Hypothalamus (tissue), 51 donors: ENCODE measurements around the gene BTBD6.
"Not testable (repeated sequence)": the region's sequence is repeated elsewhere in the genome, so short reads cannot be mapped to it uniquely, and the experiment has no call there.

Experiments
- DNase-seq, 51 donors: peaks; one replicate each; lab custom pipeline; 2025; lab: John Stamatoyannopoulos, UW

Gene BTBD6

DNA sequence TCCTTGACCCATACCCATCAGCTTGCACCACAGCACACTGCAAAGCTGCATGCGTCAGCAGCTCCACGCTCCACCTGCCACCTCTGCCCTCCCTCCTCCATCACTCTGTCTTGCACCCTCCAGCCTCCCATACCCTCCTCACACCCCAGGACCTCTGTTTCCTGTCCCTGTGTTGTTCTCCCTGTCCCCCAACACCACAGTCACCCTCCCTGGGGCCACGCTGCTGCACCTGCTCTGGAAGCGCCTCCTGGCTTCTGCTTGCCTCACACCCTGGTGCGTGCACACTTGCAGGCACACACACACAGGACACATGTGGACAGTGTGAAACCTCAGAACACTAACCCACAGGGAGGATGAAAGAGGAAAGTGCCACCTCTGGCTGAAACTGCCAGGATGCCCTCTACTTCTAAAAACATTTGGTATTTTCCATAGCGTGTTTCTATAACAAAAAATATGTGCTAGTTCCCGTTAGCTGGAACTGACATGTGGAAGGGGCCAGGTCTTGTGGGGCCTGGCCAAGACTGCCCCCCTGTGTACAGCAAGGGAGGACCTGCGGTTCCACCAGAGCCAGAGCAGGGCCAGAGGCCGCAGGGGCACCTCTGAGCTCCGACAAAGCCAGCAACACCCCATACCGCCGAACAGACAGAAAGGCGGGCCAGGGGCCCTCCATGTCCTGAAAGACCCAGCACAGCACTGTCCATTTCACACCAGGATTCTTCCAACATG lies 42.5 kb downstream of the BTBD6 start:
- DNase-seq, result no peak

GRCh38 chr14:105292826-105293711 lies 44.7 kb downstream of the BTBD6 start:
- DNase-seq, result no peak

DNA sequence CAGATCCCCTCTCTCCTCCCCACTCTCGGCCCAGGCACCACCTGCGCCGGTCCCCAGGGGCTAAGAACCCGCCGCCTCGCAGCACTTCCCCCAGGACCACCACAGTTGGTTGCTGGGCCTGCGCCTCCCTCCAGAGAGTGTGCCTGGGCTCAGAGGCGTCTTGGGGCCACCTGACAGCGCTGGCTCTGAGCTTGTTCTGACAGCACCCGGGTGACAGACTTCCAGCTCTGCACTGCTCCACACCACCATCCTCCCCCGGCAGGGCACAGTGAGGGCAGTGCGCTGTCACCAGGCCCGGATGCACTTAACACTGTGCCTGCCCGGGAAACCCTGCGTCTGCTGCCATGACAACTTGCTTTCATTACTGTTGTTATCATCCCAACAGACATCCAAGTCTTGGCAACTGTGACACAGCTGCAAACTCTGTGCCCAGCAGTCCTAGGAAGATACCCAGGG lies 45.8 kb downstream of the BTBD6 start:
- peak in 33 of 51 donors; percentile 27 to 78 (median 59) for DNase-seq

GRCh38 chr14:105297311-105297710 lies 49.0 kb downstream of the BTBD6 start:
- not testable (repeated sequence) for DNase-seq

DNA sequence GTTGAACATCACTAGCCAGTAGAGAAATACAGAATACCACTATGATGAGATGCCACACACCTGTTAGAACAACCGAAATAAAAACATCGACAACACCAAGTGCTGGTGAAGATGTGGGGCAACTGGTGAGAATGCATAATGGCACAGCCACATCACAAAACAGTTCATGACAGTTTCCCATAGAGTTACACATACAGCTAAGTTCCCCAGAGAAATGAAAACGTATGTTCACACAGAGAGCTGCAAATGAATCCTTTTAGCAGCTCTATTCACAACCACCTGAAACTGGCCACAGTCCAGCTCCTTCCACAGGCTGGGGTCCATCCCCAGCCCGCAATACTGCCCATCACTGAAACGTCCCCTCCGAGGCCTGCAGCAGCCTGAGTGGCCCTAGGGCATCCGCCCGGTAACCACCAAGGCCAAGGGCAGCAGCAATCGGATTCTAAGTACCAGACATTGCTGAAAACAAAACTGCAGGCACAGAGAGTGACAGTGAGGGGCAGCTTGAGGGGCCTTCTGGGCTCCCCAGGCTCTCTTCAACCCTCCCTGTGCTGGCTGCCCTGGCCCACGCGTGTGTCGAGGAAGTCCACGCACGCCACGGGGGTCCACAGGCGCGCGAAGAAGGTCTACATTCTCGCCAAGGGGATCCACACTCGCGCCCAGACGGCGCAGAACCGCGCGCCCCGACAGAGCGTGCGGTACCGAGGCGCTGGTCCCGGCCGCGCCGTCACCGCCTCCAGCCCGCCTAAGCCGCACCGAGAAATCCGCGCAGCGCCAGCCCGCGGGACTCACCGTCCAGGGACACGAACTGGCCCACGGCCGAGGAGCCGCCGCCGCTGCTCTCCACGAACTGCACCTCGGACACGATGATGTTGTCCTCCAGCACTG lies 51.6 kb downstream of the BTBD6 start:
- peak in 3 of 51 donors; percentile 41 to 63 (median 58) for DNase-seq
